ENCODE data around the gene RHBDD3.
"Not testable (repeated sequence)": the region's sequence is repeated elsewhere in the genome, so short reads cannot be mapped to it uniquely, and the experiment has no call there.

Gene RHBDD3

GRCh38 chr22:29245626-29246385 lies 22.0 kb downstream of the RHBDD3 start:
- peak; percentile 82 for DNase-seq

GRCh38 chr22:29244785-29245625 lies 22.8 kb downstream of the RHBDD3 start:
- no peak for DNase-seq

GRCh38 chr22:29243874-29244446 lies 23.8 kb downstream of the RHBDD3 start:
- no peak for DNase-seq

- DNase-seq: peak; percentile 95
Measured at GRCh38 chr22:29240481-29240880, 27.3 kb downstream of the RHBDD3 start.

- DNase-seq: no peak
Measured at GRCh38 chr22:29233277-29233877, 34.4 kb downstream of the RHBDD3 start.

GRCh38 chr22:29231971-29232959 lies 35.5 kb downstream of the RHBDD3 start:
- DNase-seq: peak; percentile 32

- no peak for DNase-seq
Measured at GRCh38 chr22:29230972-29231875, 36.6 kb downstream of the RHBDD3 start.

GRCh38 chr22:29226351-29226981 lies 41.3 kb downstream of the RHBDD3 start:
- no peak for DNase-seq

- DNase-seq: peak; percentile 28
Measured at GRCh38 chr22:29225422-29226090, 42.2 kb downstream of the RHBDD3 start.

GRCh38 chr22:29224859-29225410 lies 42.8 kb downstream of the RHBDD3 start:
- no peak for DNase-seq

GRCh38 chr22:29224121-29224858 lies 43.5 kb downstream of the RHBDD3 start:
- DNase-seq: no peak

GRCh38 chr22:29219881-29220670 lies 47.7 kb downstream of the RHBDD3 start:
- DNase-seq: no peak

- not testable (repeated sequence) for DNase-seq
Measured at GRCh38 chr22:29219409-29219782, 48.4 kb downstream of the RHBDD3 start.

GRCh38 chr22:29218758-29219408 lies 48.9 kb downstream of the RHBDD3 start:
- no peak for DNase-seq

- no peak for DNase-seq
Measured at GRCh38 chr22:29217827-29218757, 49.7 kb downstream of the RHBDD3 start.
